D721Med (cell line): ENCODE measurements around the gene SFMBT2.
"Not testable (repeated sequence)": the region's sequence is repeated elsewhere in the genome, so short reads cannot be mapped to it uniquely, and the experiment has no call there.

Experiments used
- DNase-seq: peaks from one replicate; pipeline ENCODE4 v3.0.0; 2011; ENCODE audit warnings: low spot score; ENCODE audit not compliant: insufficient read length
- FAIRE-seq: peaks from 2 replicates; lab custom pipeline; 2011; peaks lifted over from hg19 to GRCh38; lab: Jason Lieb, UNC
- CTCF ChIP-seq: IDR thresholded peaks from 2 replicates; pipeline ENCODE4 v1.5.1; 2012; ENCODE audit warnings: mild to moderate bottlenecking, control low read depth; ENCODE audit not compliant: insufficient read depth; ENCODE audit errors: missing control alignments

Gene SFMBT2

GRCh38 chr10:7316839-7317238 lies 94.0 kb downstream of the SFMBT2 start:
- DNase-seq (no peak), FAIRE-seq (no peak)
- TF ChIP-seq CTCF: no peak

GRCh38 chr10:7315906-7316305 lies 94.9 kb downstream of the SFMBT2 start:
- TF ChIP-seq CTCF: no peak
- no peak for FAIRE-seq
- no peak for DNase-seq

- no peak for DNase-seq
- no peak for FAIRE-seq
- no peak for TF ChIP-seq CTCF
Measured at GRCh38 chr10:7314170-7314569, 96.7 kb downstream of the SFMBT2 start.

GRCh38 chr10:7312488-7312857 lies 98.4 kb downstream of the SFMBT2 start:
- no peak for FAIRE-seq
- no peak for DNase-seq
- TF ChIP-seq CTCF: no peak

GRCh38 chr10:7311850-7312487 lies 98.9 kb downstream of the SFMBT2 start:
- FAIRE-seq, DNase-seq: not testable (repeated sequence)

GRCh38 chr10:7311218-7311849 lies 99.5 kb downstream of the SFMBT2 start:
- DNase-seq: no peak
- no peak for TF ChIP-seq CTCF
- FAIRE-seq: no peak

- FAIRE-seq (no peak), DNase-seq (no peak)
- no peak for TF ChIP-seq CTCF
Measured at GRCh38 chr10:7310076-7310475, 100.8 kb downstream of the SFMBT2 start.
